ENCODE results near the gene STEAP1B. TPM values are rescaled to one million over a fixed set of nuclear protein-coding genes. Genes with fewer than 3 reads are reported as not detected.

Gene STEAP1B
- total RNA-seq, 1 donor from 2014 or later: 2.5 TPM

GRCh38 chr7:22393913-22394729 is 105.9 kb downstream of the STEAP1B start:
- DNase-seq (no peak), ATAC-seq (no peak)

GRCh38 chr7:22390516-22390915 is 109.5 kb downstream of the STEAP1B start:
- no peaks in the 10 kb centered on the region for H3K9me3 ChIP-seq
- no peaks in the 10 kb centered on the region for H3K36me3 ChIP-seq
- TF ChIP-seq CTCF (IDR thresholded peaks at IDR 0.05): no peak
- H3K27me3 ChIP-seq: no peaks in the 10 kb centered on the region
- H3K4me1 ChIP-seq: no peaks in the 10 kb centered on the region
- no peak overlapping the region for H3K27ac ChIP-seq
- no peak for ATAC-seq
- intact Hi-C loops (cut with DNase I): no loop called here
- H3K4me3 ChIP-seq: no peak overlapping the region
- DNase-seq: no peak

More at GRCh38 chr7:22393913-22394729, 105.9 kb downstream of the STEAP1B start:
- Histone ChIP-seq H3K9me3 (no peaks in the 10 kb centered on the region), H3K36me3 (no peaks in the 10 kb centered on the region), H3K27me3 (no peaks in the 10 kb centered on the region), H3K4me3 (no peak overlapping the region), H3K4me1 (no peaks in the 10 kb centered on the region), H3K27ac (no peak overlapping the region)
- TF ChIP-seq CTCF (IDR thresholded peaks at IDR 0.05): no peak
- intact Hi-C loops (cut with DNase I): no loop called here

- H3K4me3 ChIP-seq: no peak overlapping the region
- DNase-seq: no peak
- no peak overlapping the region for H3K27ac ChIP-seq
- no peaks in the 10 kb centered on the region for H3K27me3 ChIP-seq
- intact Hi-C loops (cut with DNase I): no loop called here
- no peaks in the 10 kb centered on the region for H3K36me3 ChIP-seq
- no peaks in the 10 kb centered on the region for H3K9me3 ChIP-seq
- TF ChIP-seq CTCF (IDR thresholded peaks at IDR 0.05): no peak
- ATAC-seq: no peak
- H3K4me1 ChIP-seq: no peaks in the 10 kb centered on the region
These were observed 110.1 kb downstream of the STEAP1B start for GRCh38 chr7:22389892-22390291.

GRCh38 chr7:22387583-22387982 is 112.4 kb downstream of the STEAP1B start:
- Histone ChIP-seq H3K27me3 (no peaks in the 10 kb centered on the region), H3K4me1 (no peaks in the 10 kb centered on the region), H3K27ac (no peak overlapping the region), H3K9me3 (no peaks in the 10 kb centered on the region), H3K36me3 (no peaks in the 10 kb centered on the region), H3K4me3 (no peak overlapping the region)
- no peak for DNase-seq
- ATAC-seq: no peak
- TF ChIP-seq CTCF (IDR thresholded peaks at IDR 0.05): no peak
- intact Hi-C loops (cut with DNase I): no loop called here

GRCh38 chr7:22386865-22387264 is 113.1 kb downstream of the STEAP1B start:
- Histone ChIP-seq H3K27ac (no peak overlapping the region), H3K4me1 (no peaks in the 10 kb centered on the region), H3K27me3 (no peaks in the 10 kb centered on the region), H3K36me3 (no peaks in the 10 kb centered on the region), H3K4me3 (no peak overlapping the region), H3K9me3 (no peaks in the 10 kb centered on the region)
- ATAC-seq (no peak), DNase-seq (no peak)
- no peak for TF ChIP-seq CTCF (IDR thresholded peaks at IDR 0.05)
- intact Hi-C loops (cut with DNase I): no loop called here
